ENCODE measurements around the gene DDX50.
"Not testable (repeated sequence)": the region's sequence is repeated elsewhere in the genome, so short reads cannot be mapped to it uniquely, and the experiment has no call there.

DDX50 gene

GRCh38 chr10:68938884-68939283, 37.8 kb downstream of the DDX50 start:
- H3K27me3 ChIP-seq (replicated peaks; ENCODE audit: control insufficient read depth, insufficient read depth, low read length, poor library complexity, severe bottlenecking), result no peaks in the 10 kb centered on the region
- H3K36me3 ChIP-seq (ENCODE audit: control insufficient read depth, insufficient read depth, low read length), result peaks cover 56% of the 10 kb centered on the region
- no peaks in the 10 kb centered on the region for H3K4me1 ChIP-seq (ENCODE audit: control insufficient read depth, insufficient read depth, low read length, poor library complexity, severe bottlenecking)
- no peak overlapping the region for H3K27ac ChIP-seq (ENCODE audit: insufficient read depth, low read length, poor library complexity, severe bottlenecking)
- H3K4me3 ChIP-seq (ENCODE audit: insufficient read depth, low read depth, low read length, poor library complexity, severe bottlenecking), result no peak overlapping the region
- no peaks in the 10 kb centered on the region for H3K9me3 ChIP-seq (ENCODE audit: control insufficient read depth, low read length)
- no peak for DNase-seq

- H3K9me3 ChIP-seq (ENCODE audit: control insufficient read depth, low read length); H3K27ac ChIP-seq (ENCODE audit: insufficient read depth, low read length, poor library complexity, severe bottlenecking); H3K4me1 ChIP-seq (ENCODE audit: control insufficient read depth, insufficient read depth, low read length, poor library complexity, severe bottlenecking); H3K27me3 ChIP-seq (replicated peaks; ENCODE audit: control insufficient read depth, insufficient read depth, low read length, poor library complexity, severe bottlenecking); DNase-seq; H3K4me3 ChIP-seq (ENCODE audit: insufficient read depth, low read depth, low read length, poor library complexity, severe bottlenecking): not testable (repeated sequence)
- H3K36me3 ChIP-seq (ENCODE audit: control insufficient read depth, insufficient read depth, low read length), result peaks cover 55% of the 10 kb centered on the region
Measured at GRCh38 chr10:68940917-68941316, 39.8 kb downstream of the DDX50 start.

GRCh38 chr10:68950598-68950997, 49.5 kb downstream of the DDX50 start:
- Histone ChIP-seq H3K4me1 (ENCODE audit: control insufficient read depth, insufficient read depth, low read length, poor library complexity, severe bottlenecking) (peaks cover 2% of the 10 kb centered on the region), H3K4me3 (ENCODE audit: insufficient read depth, low read depth, low read length, poor library complexity, severe bottlenecking) (no peak overlapping the region), H3K9me3 (ENCODE audit: control insufficient read depth, low read length) (no peaks in the 10 kb centered on the region), H3K27me3 (replicated peaks; ENCODE audit: control insufficient read depth, insufficient read depth, low read length, poor library complexity, severe bottlenecking) (no peaks in the 10 kb centered on the region), H3K36me3 (ENCODE audit: control insufficient read depth, insufficient read depth, low read length) (peaks cover 17% of the 10 kb centered on the region), H3K27ac (ENCODE audit: insufficient read depth, low read length, poor library complexity, severe bottlenecking) (no peak overlapping the region)
- no peak for DNase-seq

- peaks cover 19% of the 10 kb centered on the region for H3K4me1 ChIP-seq (ENCODE audit: control insufficient read depth, insufficient read depth, low read length, poor library complexity, severe bottlenecking)
- peaks cover 5% of the 10 kb centered on the region for H3K36me3 ChIP-seq (ENCODE audit: control insufficient read depth, insufficient read depth, low read length)
- no peaks in the 10 kb centered on the region for H3K27me3 ChIP-seq (replicated peaks; ENCODE audit: control insufficient read depth, insufficient read depth, low read length, poor library complexity, severe bottlenecking)
- no peak for DNase-seq
- H3K4me3 ChIP-seq (ENCODE audit: insufficient read depth, low read depth, low read length, poor library complexity, severe bottlenecking), result no peak overlapping the region
- no peaks in the 10 kb centered on the region for H3K9me3 ChIP-seq (ENCODE audit: control insufficient read depth, low read length)
- no peak overlapping the region for H3K27ac ChIP-seq (ENCODE audit: insufficient read depth, low read length, poor library complexity, severe bottlenecking)
Measured at GRCh38 chr10:68954904-68955303, 53.8 kb downstream of the DDX50 start.

GRCh38 chr10:68955355-68955831, 54.3 kb downstream of the DDX50 start:
- Histone ChIP-seq H3K27me3 (replicated peaks; ENCODE audit: control insufficient read depth, insufficient read depth, low read length, poor library complexity, severe bottlenecking) (no peaks in the 10 kb centered on the region), H3K9me3 (ENCODE audit: control insufficient read depth, low read length) (no peaks in the 10 kb centered on the region), H3K4me3 (ENCODE audit: insufficient read depth, low read depth, low read length, poor library complexity, severe bottlenecking) (peak overlapping the region; percentile 86), H3K27ac (ENCODE audit: insufficient read depth, low read length, poor library complexity, severe bottlenecking) (peak overlapping the region; percentile 98), H3K36me3 (ENCODE audit: control insufficient read depth, insufficient read depth, low read length) (peaks cover 8% of the 10 kb centered on the region), H3K4me1 (ENCODE audit: control insufficient read depth, insufficient read depth, low read length, poor library complexity, severe bottlenecking) (peaks cover 19% of the 10 kb centered on the region)
- no peak for DNase-seq

GRCh38 chr10:68955832-68956532, 54.9 kb downstream of the DDX50 start, which contains the start of gene DDX21:
DDX21 (plus strand) TSS chr10:68956170; CDS start chr10:68956226, 56 bp downstream.
- H3K4me3 ChIP-seq (ENCODE audit: insufficient read depth, low read depth, low read length, poor library complexity, severe bottlenecking), result peak within 1 kb of the TSS; percentile 86
- H3K36me3 ChIP-seq (ENCODE audit: control insufficient read depth, insufficient read depth, low read length), result peaks cover 13% of the 10 kb centered on the region
- peak within 1 kb of the TSS; percentile 98 for H3K27ac ChIP-seq (ENCODE audit: insufficient read depth, low read length, poor library complexity, severe bottlenecking)
- H3K27me3 ChIP-seq (replicated peaks; ENCODE audit: control insufficient read depth, insufficient read depth, low read length, poor library complexity, severe bottlenecking), result no peaks in the 10 kb centered on the region
- H3K9me3 ChIP-seq (ENCODE audit: control insufficient read depth, low read length), result no peaks in the 10 kb centered on the region
- peak; percentile 77 to 87 (median 82) for DNase-seq
- peaks cover 19% of the 10 kb centered on the region for H3K4me1 ChIP-seq (ENCODE audit: control insufficient read depth, insufficient read depth, low read length, poor library complexity, severe bottlenecking)

GRCh38 chr10:68957284-68957615, 56.1 kb downstream of the DDX50 start:
- Histone ChIP-seq H3K4me3 (ENCODE audit: insufficient read depth, low read depth, low read length, poor library complexity, severe bottlenecking) (peak overlapping the region; percentile 86), H3K27me3 (replicated peaks; ENCODE audit: control insufficient read depth, insufficient read depth, low read length, poor library complexity, severe bottlenecking) (no peaks in the 10 kb centered on the region), H3K36me3 (ENCODE audit: control insufficient read depth, insufficient read depth, low read length) (peaks cover 25% of the 10 kb centered on the region), H3K27ac (ENCODE audit: insufficient read depth, low read length, poor library complexity, severe bottlenecking) (peak overlapping the region; percentile 98), H3K4me1 (ENCODE audit: control insufficient read depth, insufficient read depth, low read length, poor library complexity, severe bottlenecking) (peaks cover 19% of the 10 kb centered on the region), H3K9me3 (ENCODE audit: control insufficient read depth, low read length) (no peaks in the 10 kb centered on the region)
- DNase-seq, result no peak

GRCh38 chr10:68957654-68958053, 56.5 kb downstream of the DDX50 start:
- peak overlapping the region; percentile 86 for H3K4me3 ChIP-seq (ENCODE audit: insufficient read depth, low read depth, low read length, poor library complexity, severe bottlenecking)
- peaks cover 26% of the 10 kb centered on the region for H3K36me3 ChIP-seq (ENCODE audit: control insufficient read depth, insufficient read depth, low read length)
- H3K4me1 ChIP-seq (ENCODE audit: control insufficient read depth, insufficient read depth, low read length, poor library complexity, severe bottlenecking), result peaks cover 19% of the 10 kb centered on the region
- no peaks in the 10 kb centered on the region for H3K9me3 ChIP-seq (ENCODE audit: control insufficient read depth, low read length)
- peak overlapping the region; percentile 98 for H3K27ac ChIP-seq (ENCODE audit: insufficient read depth, low read length, poor library complexity, severe bottlenecking)
- no peak for DNase-seq
- H3K27me3 ChIP-seq (replicated peaks; ENCODE audit: control insufficient read depth, insufficient read depth, low read length, poor library complexity, severe bottlenecking), result no peaks in the 10 kb centered on the region

- H3K4me1 ChIP-seq (ENCODE audit: control insufficient read depth, insufficient read depth, low read length, poor library complexity, severe bottlenecking), result peaks cover 19% of the 10 kb centered on the region
- no peaks in the 10 kb centered on the region for H3K27me3 ChIP-seq (replicated peaks; ENCODE audit: control insufficient read depth, insufficient read depth, low read length, poor library complexity, severe bottlenecking)
- H3K9me3 ChIP-seq (ENCODE audit: control insufficient read depth, low read length), result no peaks in the 10 kb centered on the region
- no peak overlapping the region for H3K4me3 ChIP-seq (ENCODE audit: insufficient read depth, low read depth, low read length, poor library complexity, severe bottlenecking)
- H3K36me3 ChIP-seq (ENCODE audit: control insufficient read depth, insufficient read depth, low read length), result peaks cover 44% of the 10 kb centered on the region
- no peak overlapping the region for H3K27ac ChIP-seq (ENCODE audit: insufficient read depth, low read length, poor library complexity, severe bottlenecking)
- no peak for DNase-seq
Measured at GRCh38 chr10:68959695-68960527, 58.8 kb downstream of the DDX50 start.

GRCh38 chr10:68963151-68963550, 62.0 kb downstream of the DDX50 start:
- DNase-seq, result no peak
- H3K9me3 ChIP-seq (ENCODE audit: control insufficient read depth, low read length), result no peaks in the 10 kb centered on the region
- H3K4me1 ChIP-seq (ENCODE audit: control insufficient read depth, insufficient read depth, low read length, poor library complexity, severe bottlenecking), result peaks cover 5% of the 10 kb centered on the region
- H3K4me3 ChIP-seq (ENCODE audit: insufficient read depth, low read depth, low read length, poor library complexity, severe bottlenecking), result no peak overlapping the region
- H3K27me3 ChIP-seq (replicated peaks; ENCODE audit: control insufficient read depth, insufficient read depth, low read length, poor library complexity, severe bottlenecking), result no peaks in the 10 kb centered on the region
- H3K36me3 ChIP-seq (ENCODE audit: control insufficient read depth, insufficient read depth, low read length), result peaks cover 71% of the 10 kb centered on the region
- no peak overlapping the region for H3K27ac ChIP-seq (ENCODE audit: insufficient read depth, low read length, poor library complexity, severe bottlenecking)
